T-cell (primary cell): ENCODE measurements around the gene NOC2L. TPM values are rescaled to one million over a fixed set of nuclear protein-coding genes. Genes with fewer than 3 reads are reported as not detected.

ENCODE experiments used
- ATAC-seq, 4 experiments: fragments of 200-7000 bp in 3 of 4; fragments of 150-1000 bp in 1 of 4; cut with Tn5 transposase; replicated peaks in 1 of 4; 1 replicate in 3 of 4; 2 replicates in 1 of 4; pipeline ENCODE4 v1.10.0; 2021; ENCODE audit warnings: moderate library complexity in 3 of 4, mild to moderate bottlenecking in 2 of 4, moderate number of reproducible peaks in 1 of 4
- CTCF ChIA-PET, 2 donors: fragments of 300-600 bp; sonication (Branson Sonifier 250); formaldehyde crosslinking; loops; one replicate each; lab custom pipeline; 2022; ENCODE audit warnings: antibody characterized with exemption in 2 of 2; lab: Charles Lee
- POLR2A ChIA-PET, 2 donors: fragments of 300-600 bp; sonication (Branson Sonifier 250); formaldehyde crosslinking; loops; one replicate each; lab custom pipeline; 2022; ENCODE audit warnings: antibody characterized with exemption in 2 of 2; lab: Charles Lee
- DNase-seq, 35 experiments: peaks; one replicate each; pipeline versions ENCODE4 v3.0.0 to v3.0.0-alpha.2; 2013 to 2023
- H3K27ac ChIP-seq: one replicate; pipeline ENCODE4 v1.5.1; 2013; ENCODE audit warnings: low read length
- H3K27me3 ChIP-seq, 2 experiments: replicated peaks in 1 of 2; 1 replicate in 1 of 2; 2 replicates in 1 of 2; pipeline versions ENCODE4 v1.6.1 to v1.7.0; 2013; ENCODE audit warnings: low read length in 1 of 2, mixed read lengths in 1 of 2; ENCODE audit not compliant: control insufficient read depth in 2 of 2, insufficient read depth in 2 of 2; ENCODE audit errors: extremely low read depth in 1 of 2
- H3K36me3 ChIP-seq, 2 donors: 1 replicate in 1 of 2; 2 replicates in 1 of 2; pipeline versions ENCODE4 v1.6.1 to v1.7.0; 2013; ENCODE audit warnings: low read length in 1 of 2; ENCODE audit not compliant: control insufficient read depth in 2 of 2, insufficient read depth in 1 of 2; ENCODE audit errors: extremely low read depth in 1 of 2
- H3K4me1 ChIP-seq, 2 experiments: 1 replicate in 1 of 2; 2 replicates in 1 of 2; pipeline versions ENCODE4 v1.6.1 to v1.7.0; 2013; ENCODE audit warnings: low read length in 2 of 2, mixed read lengths in 1 of 2; ENCODE audit not compliant: insufficient read depth in 2 of 2, control insufficient read depth in 1 of 2; ENCODE audit errors: extremely low read depth in 1 of 2
- H3K4me3 ChIP-seq, 2 donors: 1 replicate in 1 of 2; 2 replicates in 1 of 2; pipeline versions ENCODE4 v1.5.1 to v1.7.0; 2013; ENCODE audit warnings: mild to moderate bottlenecking in 2 of 2, low read length in 1 of 2, moderate library complexity in 1 of 2; ENCODE audit not compliant: control insufficient read depth in 1 of 2; ENCODE audit errors: extremely low read depth in 1 of 2
- H3K9me3 ChIP-seq: 2 replicates; pipeline ENCODE4 v1.7.0; 2013
- H3K27ac Mint-ChIP-seq, 2 donors: one replicate each; pipeline ENCODE4 v1.8.0; 2020 to 2021; ENCODE audit warnings: mild to moderate bottlenecking in 2 of 2, mixed read lengths in 2 of 2
- H3K27me3 Mint-ChIP-seq, 2 donors: one replicate each; pipeline ENCODE4 v1.8.0; 2021 to 2022; ENCODE audit warnings: mixed read lengths in 2 of 2
- H3K36me3 Mint-ChIP-seq: one replicate; pipeline ENCODE4 v1.8.0; 2021; ENCODE audit warnings: mixed read lengths
- H3K4me1 Mint-ChIP-seq, 3 donors: one replicate each; pipeline ENCODE4 v1.8.0; 2020 to 2022; ENCODE audit warnings: mixed read lengths in 3 of 3, mild to moderate bottlenecking in 1 of 3
- H3K4me3 Mint-ChIP-seq, 3 donors: one replicate each; pipeline ENCODE4 v1.8.0; 2020 to 2022; ENCODE audit warnings: mild to moderate bottlenecking in 3 of 3, mixed read lengths in 3 of 3, moderate library complexity in 3 of 3
- H3K9me3 Mint-ChIP-seq, 3 donors: one replicate each; pipeline ENCODE4 v1.8.0; 2020 to 2022; ENCODE audit warnings: mixed read lengths in 3 of 3
- WGBS: methylation state at CpG from one replicate; pipeline ENCODE4 v1.1.5; 2013; ENCODE audit warnings: missing lambda C conversion rate; ENCODE audit not compliant: insufficient coverage; 5-methylcytosine and 5-hydroxymethylcytosine counted together
- total RNA-seq, 35 experiments: library from RNA in 6 of 35; stranded (reverse) in 6 of 35; fragments of 120-200 nt in 1 of 35; gene quantifications; one replicate each; pipeline versions ENCODE4 v1.2.1 to v1.2.4 and lab custom pipeline; 2013 to 2026

Gene NOC2L
- total RNA-seq, 5 donors from 2014 or later (not counting 1 experiment from before 2014, with no cell fraction given), result 58.7 to 92.2 (median 83.4) TPM

DNA sequence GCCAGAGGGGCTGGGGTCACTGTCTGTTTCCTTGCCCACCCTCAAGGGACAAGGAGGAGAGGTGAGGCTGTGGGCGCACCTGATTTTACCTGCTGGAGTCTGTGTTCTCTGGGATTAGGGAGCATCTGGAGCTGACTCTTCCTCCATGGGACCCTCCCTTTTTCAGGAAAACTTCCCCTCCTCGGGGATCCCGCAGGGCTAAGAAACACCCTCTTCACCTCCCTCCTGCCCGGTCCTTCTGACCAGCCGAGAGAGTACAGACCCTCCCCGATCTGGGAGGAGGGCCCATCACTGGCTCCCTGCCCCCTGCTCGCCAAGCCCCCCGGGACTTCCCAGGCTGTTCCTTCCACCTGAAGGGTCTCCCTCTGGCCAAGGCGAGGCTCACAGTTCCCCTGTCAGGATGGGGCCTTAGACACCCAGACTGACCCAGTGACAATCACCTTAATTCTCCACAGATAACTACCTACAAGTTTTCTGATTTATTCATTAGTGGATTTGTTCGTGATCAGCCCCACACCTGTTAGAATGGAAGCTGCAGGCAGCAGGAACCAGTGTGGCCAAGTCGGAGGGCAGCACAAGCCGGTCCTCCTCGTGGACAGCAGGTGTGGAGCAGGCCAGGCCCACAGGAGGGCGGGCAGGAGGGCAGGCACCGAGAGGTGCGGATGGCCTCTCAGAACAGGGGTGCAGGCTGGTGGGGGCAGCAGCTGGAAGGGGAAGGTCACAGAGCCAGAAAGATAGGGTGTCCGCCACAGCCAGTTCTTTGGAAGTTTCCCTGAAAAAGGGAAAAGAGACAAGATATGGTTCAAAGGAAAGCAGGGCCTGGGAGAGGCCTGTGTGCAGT lies 51.2 kb downstream of the NOC2L start:
- H3K27me3 Mint-ChIP-seq, result peaks cover 38 to 46% of the 10 kb centered on the region in 2 donors
- no peaks in the 10 kb centered on the region for H3K9me3 ChIP-seq
- no peaks in the 10 kb centered on the region for H3K36me3 Mint-ChIP-seq
- H3K9me3 Mint-ChIP-seq, result no peaks in the 10 kb centered on the region
- H3K4me3 Mint-ChIP-seq, result no peak overlapping the region
- WGBS, result 89% methylated on average over 16 of the region's 17 CpGs
- peaks cover 5 to 16% (median 14%) of the 10 kb centered on the region in 3 donors for H3K4me1 Mint-ChIP-seq
- no peak overlapping the region for H3K27ac Mint-ChIP-seq
- ChIA-PET POLR2A (no interaction called here), CTCF (no interaction called here)
- DNase-seq (peak in 5 of 35 experiments; percentile 2 to 17 (median 3)), ATAC-seq (no peak)
- H3K4me3 ChIP-seq, result no peak overlapping the region
- peaks cover 0 to 64% of the 10 kb centered on the region in 2 experiments for H3K27me3 ChIP-seq
- no peaks in the 10 kb centered on the region for H3K36me3 ChIP-seq
- no peak overlapping the region for H3K27ac ChIP-seq
- peaks cover 0 to 17% of the 10 kb centered on the region in 2 experiments for H3K4me1 ChIP-seq

DNA sequence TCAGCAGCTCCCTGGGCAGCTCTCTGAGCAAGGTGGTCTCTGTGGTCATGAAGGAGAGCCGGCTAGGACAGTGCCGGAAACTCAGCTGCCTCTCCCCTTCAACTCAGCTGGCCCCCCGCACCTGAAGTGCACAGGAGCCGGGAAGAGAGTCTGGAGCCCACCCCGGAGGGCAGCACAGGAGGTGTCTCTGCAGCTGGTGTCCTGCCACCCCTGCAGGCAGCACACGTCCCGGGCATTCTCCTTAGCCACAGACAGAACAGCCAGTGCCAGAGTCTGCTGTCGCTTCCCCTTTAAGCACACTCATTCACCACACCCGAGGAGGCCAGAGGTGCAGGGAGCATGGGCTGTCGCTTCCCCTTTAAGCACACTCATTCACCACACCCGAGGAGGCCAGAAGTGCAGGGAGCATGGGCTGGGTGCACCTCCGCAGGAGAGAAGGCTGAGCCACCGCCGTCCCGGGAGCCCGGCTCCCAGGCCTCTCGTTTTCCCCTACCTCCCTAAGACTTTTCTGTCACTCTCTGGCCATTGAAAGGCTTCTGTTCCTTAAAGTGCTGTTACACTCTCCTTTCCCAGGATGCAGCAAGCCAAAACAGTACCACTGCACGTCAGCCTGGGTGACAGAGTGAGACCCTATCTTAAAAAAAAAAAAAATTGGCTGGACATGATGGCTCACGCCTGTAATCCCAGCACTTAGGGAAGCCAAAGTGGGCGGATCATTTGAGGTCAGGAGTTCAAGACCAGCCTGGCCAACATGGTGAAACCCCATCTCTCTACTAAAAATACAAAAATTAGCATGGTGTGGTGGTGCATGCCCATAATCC lies 52.2 kb downstream of the NOC2L start:
- Mint-ChIP-seq H3K27me3 (peaks cover 30 to 41% of the 10 kb centered on the region in 2 donors), H3K9me3 (no peaks in the 10 kb centered on the region), H3K27ac (no peak overlapping the region), H3K4me1 (peaks cover 5 to 10% (median 6%) of the 10 kb centered on the region in 3 donors), H3K36me3 (no peaks in the 10 kb centered on the region), H3K4me3 (peak overlapping the region in 1 of 3 donors; percentile 11)
- DNase-seq (peak in 4 of 35 experiments; percentile 4 to 25 (median 13)), ATAC-seq (no peak)
- ChIA-PET CTCF (no interaction called here), POLR2A (no interaction called here)
- Histone ChIP-seq H3K9me3 (no peaks in the 10 kb centered on the region), H3K4me1 (peaks cover 0 to 17% of the 10 kb centered on the region in 2 experiments), H3K27ac (no peak overlapping the region), H3K4me3 (no peak overlapping the region), H3K36me3 (no peaks in the 10 kb centered on the region), H3K27me3 (peaks cover 0 to 64% of the 10 kb centered on the region in 2 experiments)
- 48% methylated on average over 16 of the region's 20 CpGs for whole genome bisulfite sequencing

DNA sequence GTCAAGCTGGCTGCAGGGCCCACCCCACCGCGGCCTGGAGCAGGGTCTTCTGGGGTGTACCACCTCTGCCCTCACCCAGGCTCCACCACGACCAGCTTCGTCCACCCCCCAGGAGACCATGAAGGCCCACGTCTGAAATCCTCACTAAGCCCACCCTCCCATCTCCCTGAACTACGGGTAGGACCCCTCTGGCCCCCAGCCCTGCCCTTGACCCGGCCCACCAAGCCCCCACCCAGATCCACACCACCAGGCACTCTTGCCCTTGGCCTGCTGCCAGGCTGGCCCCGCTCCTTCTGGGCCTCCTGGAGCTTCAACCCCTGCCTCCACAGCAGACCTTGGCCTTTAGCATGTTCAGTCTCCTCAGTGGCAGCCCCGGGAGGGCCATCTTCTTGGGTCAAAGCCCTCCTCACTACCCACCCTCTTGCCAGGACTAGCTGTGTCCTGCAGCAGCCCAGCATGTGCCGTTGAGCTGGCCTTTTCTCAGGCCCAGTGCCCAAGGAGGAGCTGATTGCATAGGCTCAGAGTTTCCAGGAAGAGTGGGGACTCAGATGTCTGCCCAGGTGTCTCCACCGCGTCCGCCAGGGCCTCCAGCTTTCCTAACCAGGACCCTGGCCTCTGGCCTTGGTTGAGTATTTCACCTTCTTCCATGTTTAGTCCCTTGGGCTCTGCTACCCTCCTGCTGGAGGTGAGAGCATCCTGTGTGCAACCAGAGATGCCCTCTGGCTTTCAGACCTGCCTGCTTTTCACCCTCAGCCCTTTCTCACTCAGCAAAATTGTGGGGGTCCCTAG lies 53.1 kb downstream of the NOC2L start:
- H3K9me3 ChIP-seq, result no peaks in the 10 kb centered on the region
- no peaks in the 10 kb centered on the region for H3K36me3 ChIP-seq
- Mint-ChIP-seq H3K4me1 (peaks cover 5 to 10% (median 6%) of the 10 kb centered on the region in 3 donors), H3K27ac (no peak overlapping the region), H3K36me3 (no peaks in the 10 kb centered on the region), H3K9me3 (no peaks in the 10 kb centered on the region), H3K27me3 (peaks cover 25 to 40% of the 10 kb centered on the region in 2 donors), H3K4me3 (peak overlapping the region in 2 of 3 donors; percentile 11 to 13)
- POLR2A ChIA-PET, result no interaction called here
- no peak overlapping the region for H3K4me3 ChIP-seq
- CTCF ChIA-PET, result no interaction called here
- 90% methylated on average over 7 of the region's 13 CpGs for WGBS
- H3K27ac ChIP-seq, result no peak overlapping the region
- DNase-seq (peak in 4 of 35 experiments; percentile 5 to 23 (median 8)), ATAC-seq (no peak)
- H3K4me1 ChIP-seq, result peaks cover 0 to 17% of the 10 kb centered on the region in 2 experiments
- H3K27me3 ChIP-seq, result peaks cover 0 to 61% of the 10 kb centered on the region in 2 experiments

DNA sequence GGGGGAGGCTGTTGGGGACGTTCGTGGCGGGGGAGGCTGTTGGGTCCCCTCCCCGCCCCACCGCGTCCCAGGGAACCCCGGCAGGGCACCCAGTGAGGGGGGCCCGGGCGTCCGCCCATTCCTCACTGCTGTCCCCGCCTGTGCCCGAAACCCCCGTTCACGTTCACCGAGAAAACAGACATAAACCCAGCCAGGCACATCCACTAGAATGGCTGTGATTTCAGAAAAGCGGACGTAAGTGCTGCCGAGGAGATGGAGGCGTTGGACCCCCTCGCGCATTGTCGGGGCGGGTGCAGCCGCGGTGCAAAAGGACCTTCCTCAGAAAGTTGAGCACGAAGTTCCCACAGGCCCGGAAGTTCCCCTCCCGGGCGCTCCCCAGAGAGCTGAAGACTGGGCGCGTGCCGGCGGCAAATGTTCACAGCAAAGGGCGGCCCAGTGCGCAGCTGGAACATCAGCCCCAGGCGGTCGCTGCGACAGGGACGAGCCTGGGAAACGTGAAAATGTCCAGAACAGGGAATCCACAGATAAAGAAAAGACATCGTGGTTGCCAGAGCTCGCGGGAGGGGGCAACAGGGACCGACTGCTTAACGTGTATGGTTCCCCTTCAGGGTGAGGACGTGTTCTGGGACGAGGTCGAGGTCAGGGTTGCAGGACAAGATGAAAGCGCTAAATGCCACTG lies 53.8 kb downstream of the NOC2L start:
- ChIA-PET CTCF (interaction anchor here in 1 of 2 donors (0.5 to 0.6 kb wide), 4 partner anchors 12 to 179 kb away, joined by 3 to 4 read pairs (median 3); no protein-coding TSS in a partner anchor), POLR2A (no interaction called here)
- peaks cover 23 to 37% of the 10 kb centered on the region in 2 donors for H3K27me3 Mint-ChIP-seq
- H3K4me3 Mint-ChIP-seq, result peak overlapping the region; percentile 61 to 70 (median 70)
- H3K27ac Mint-ChIP-seq, result no peak overlapping the region
- Histone ChIP-seq H3K27ac (no peak overlapping the region), H3K9me3 (no peaks in the 10 kb centered on the region), H3K27me3 (peaks cover 0 to 58% of the 10 kb centered on the region in 2 experiments), H3K4me1 (peaks cover 0 to 17% of the 10 kb centered on the region in 2 experiments), H3K4me3 (peak overlapping the region; percentile 27 to 39), H3K36me3 (no peaks in the 10 kb centered on the region)
- no peaks in the 10 kb centered on the region for H3K9me3 Mint-ChIP-seq
- DNase-seq, result peak in 9 of 35 experiments; percentile 3 to 46 (median 24)
- H3K36me3 Mint-ChIP-seq, result no peaks in the 10 kb centered on the region
- 7% methylated on average over 38 of the region's 49 CpGs for WGBS
- peaks cover 5 to 12% (median 6%) of the 10 kb centered on the region in 3 donors for H3K4me1 Mint-ChIP-seq
- peak; percentile 13 to 43 (median 35) for ATAC-seq

DNA sequence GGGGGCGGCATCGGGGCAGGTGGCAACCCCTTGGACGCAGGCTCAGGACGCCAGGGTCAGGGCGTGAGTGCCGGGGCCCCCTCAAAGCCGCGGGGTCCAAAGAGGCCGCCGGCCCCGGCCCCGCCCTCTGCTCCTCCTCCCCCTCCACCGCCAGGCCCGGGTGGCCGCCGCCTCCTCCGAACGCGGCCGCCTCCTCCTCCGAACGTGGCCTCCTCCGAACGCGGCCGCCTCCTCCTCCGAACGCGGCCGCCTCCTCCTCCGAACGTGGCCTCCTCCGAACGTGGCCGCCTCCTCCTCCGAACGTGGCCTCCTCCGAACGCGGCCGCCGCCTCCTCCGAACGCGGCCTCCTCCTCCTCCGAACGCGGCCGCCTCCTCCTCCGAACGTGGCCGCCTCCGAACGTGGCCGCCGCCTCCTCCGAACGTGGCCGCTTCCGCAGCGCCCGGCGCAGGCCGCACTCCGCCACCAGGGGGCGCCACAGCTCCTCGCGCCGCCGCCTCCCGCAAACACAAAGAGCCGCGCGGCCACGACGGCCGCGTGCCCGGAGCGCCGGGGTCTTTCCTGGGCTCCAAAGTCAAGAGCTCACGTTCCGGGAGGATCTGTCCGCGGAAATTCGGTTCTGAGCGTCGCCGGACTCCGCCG lies 54.6 kb downstream of the NOC2L start:
- H3K36me3 ChIP-seq, result no peaks in the 10 kb centered on the region
- WGBS, result 2% methylated on average over 78 of the region's 91 CpGs
- DNase-seq (peak; percentile 59 to 95 (median 82)), ATAC-seq (peak; percentile 91 to 96 (median 92))
- peaks cover 5 to 13% (median 6%) of the 10 kb centered on the region in 3 donors for H3K4me1 Mint-ChIP-seq
- H3K4me3 Mint-ChIP-seq, result peak overlapping the region; percentile 62 to 70 (median 65)
- POLR2A ChIA-PET, result no interaction called here
- no peaks in the 10 kb centered on the region for H3K36me3 Mint-ChIP-seq
- no peaks in the 10 kb centered on the region for H3K9me3 Mint-ChIP-seq
- peaks cover 0 to 65% of the 10 kb centered on the region in 2 experiments for H3K27me3 ChIP-seq
- peaks cover 23 to 39% of the 10 kb centered on the region in 2 donors for H3K27me3 Mint-ChIP-seq
- H3K4me1 ChIP-seq, result peaks cover 0 to 17% of the 10 kb centered on the region in 2 experiments
- no peaks in the 10 kb centered on the region for H3K9me3 ChIP-seq
- CTCF ChIA-PET, result interaction anchor here (0.5 to 0.7 kb wide), 5 partner anchors 12 to 180 kb away, joined by 3 to 4 read pairs (median 3); no protein-coding TSS in a partner anchor
- H3K27ac Mint-ChIP-seq, result no peak overlapping the region
- no peak overlapping the region for H3K27ac ChIP-seq
- peak overlapping the region in 1 of 2 donors; percentile 5 for H3K4me3 ChIP-seq
